Esophagus muscularis mucosa (tissue), 2 donors: ENCODE measurements around the gene LIPA.

Experiments
- POLR2A ChIP-seq: fragments of 450-650 bp; IDR thresholded peaks from one replicate; pipeline ENCODE4 v1.6.1; 2017; ENCODE audit warnings: antibody characterized with exemption, moderate library complexity, mild to moderate bottlenecking, low read depth
- POLR2AphosphoS5 ChIP-seq, 2 donors: sonication (generic); formaldehyde crosslinking; IDR thresholded peaks; one replicate each; pipeline ENCODE4 v1.6.1; 2017; ENCODE audit warnings: antibody characterized with exemption in 2 of 2

- no peak for TF ChIP-seq POLR2A
- no peak for TF ChIP-seq POLR2AphosphoS5 (IDR thresholded peaks at IDR 0.05)
These were observed 49.7 kb upstream of the LIPA start for GRCh38 chr10:89301232-89301631.
